ENCODE measurements around the gene ETV1. TPM values are rescaled to one million over a fixed set of nuclear protein-coding genes. Genes with fewer than 3 reads are reported as not detected.

ETV1 gene
- total and polyA plus RNA-seq, 2 of the 4 experiments (the other 2 are of a cell fraction): 8.6 to 21.1 TPM

- dilution Hi-C loops (cut with HindIII; ENCODE audit: low sequenced_read_pairs, unreplicated experiment): no loop called here
- ATAC-seq (ENCODE audit: low read depth) (no peak), DNase-seq (no peak)
- Histone ChIP-seq H2AFZ (replicated peaks; ENCODE audit: low read length, poor library complexity) (no peak overlapping the region), H4K91ac (ENCODE audit: insufficient read depth, low read depth, low read length) (no peak overlapping the region), H3K18ac (ENCODE audit: low read depth, low read length) (no peak overlapping the region), H4K5ac (ENCODE audit: low read depth, low read length) (no peak overlapping the region), H2AK5ac (ENCODE audit: low read depth, low read length) (no peak overlapping the region), H2BK5ac (ENCODE audit: low read depth, low read length, poor library complexity, severe bottlenecking) (no peak overlapping the region), H3K9ac (ENCODE audit: low read depth, low read length) (no peak overlapping the region), H3K56ac (ENCODE audit: extremely low read depth, insufficient read depth, low read length) (no peak overlapping the region), H2BK20ac (ENCODE audit: low read depth, low read length) (no peak overlapping the region), H4K20me1 (ENCODE audit: insufficient read depth, low read length) (no peaks in the 10 kb centered on the region), H3K4ac (ENCODE audit: low read depth, low read length) (no peak overlapping the region), H2BK15ac (ENCODE audit: low read depth, low read length) (no peak overlapping the region), H2BK120ac (ENCODE audit: low read depth, low read length) (no peak overlapping the region), H4K8ac (ENCODE audit: low read depth in 2 of 2, low read length in 2 of 2) (no peak overlapping the region), H3K4me1 (ENCODE audit: control insufficient read depth, insufficient read depth, low read length) (no peaks in the 10 kb centered on the region), H3K27me3 (ENCODE audit: control insufficient read depth, insufficient read depth, low read length) (no peaks in the 10 kb centered on the region), H3K79me1 (ENCODE audit: low read depth in 1 of 2, low read length in 2 of 2) (no peaks in the 10 kb centered on the region; a peak in 1 of 4 replicates), H3K4me2 (ENCODE audit: low read depth, low read length) (no peak overlapping the region), H3K14ac (replicated peaks; ENCODE audit: low read depth, low read length) (no peak overlapping the region), H3K4me3 (ENCODE audit: insufficient read depth, low read depth, low read length) (no peak overlapping the region), H3K9me1 (ENCODE audit: insufficient read depth, low read length) (no peaks in the 10 kb centered on the region), H3K23ac (ENCODE audit: low read depth, low read length) (no peak overlapping the region), H2AK9ac (replicated peaks; ENCODE audit: low read depth, low read length, poor library complexity) (no peak overlapping the region), H3K27ac (ENCODE audit: insufficient read depth, low read length) (no peak overlapping the region), H3K36me3 (ENCODE audit: control insufficient read depth, insufficient read depth, low read length) (peaks cover 5% of the 10 kb centered on the region; the same call in 1 of the 2 replicates), H3K9me3 (ENCODE audit: control insufficient read depth, insufficient read depth, low read length) (no peaks in the 10 kb centered on the region)
- CTCF ChIA-PET: interaction anchor here (0.6 kb wide), 1 partner anchor 1245 kb away, joined by 3 read pairs; the partner anchor contains the start of gene ARL4A
- intact Hi-C loops (cut with micrococcal nuclease): no loop called here
- WGBS, 2 experiments (ENCODE audit: extremely low coverage in 2 of 2, insufficient read length in 1 of 2): no CpG with 5 or more reads among the region's 2 CpGs
- no peak for TF ChIP-seq MAFK (IDR thresholded peaks at IDR 0.05; ENCODE audit: low read depth, low read length)
- no peak for TF ChIP-seq CTCF (conservative IDR thresholded peaks at IDR 0.05; ENCODE audit: low read depth, low read length)
- no peak for TF ChIP-seq CEBPB (IDR thresholded peaks at IDR 0.05; ENCODE audit: low read depth, low read length)
- no peak for TF ChIP-seq SMC3 (IDR thresholded peaks at IDR 0.05; ENCODE audit: low read depth, low read length)
- TF ChIP-seq MXI1 (IDR thresholded peaks at IDR 0.05; ENCODE audit: borderline replicate concordance, low read depth, low read length): no peak
- TF ChIP-seq BHLHE40 (IDR thresholded peaks at IDR 0.05; ENCODE audit: low read depth, low read length): no peak
- no peak for TF ChIP-seq FOS (IDR thresholded peaks at IDR 0.05; ENCODE audit: low read depth, low read length)
- no peak for TF ChIP-seq MAZ (IDR thresholded peaks at IDR 0.05; ENCODE audit: borderline replicate concordance, low read depth, low read length)
- TF ChIP-seq, protein P1, sequence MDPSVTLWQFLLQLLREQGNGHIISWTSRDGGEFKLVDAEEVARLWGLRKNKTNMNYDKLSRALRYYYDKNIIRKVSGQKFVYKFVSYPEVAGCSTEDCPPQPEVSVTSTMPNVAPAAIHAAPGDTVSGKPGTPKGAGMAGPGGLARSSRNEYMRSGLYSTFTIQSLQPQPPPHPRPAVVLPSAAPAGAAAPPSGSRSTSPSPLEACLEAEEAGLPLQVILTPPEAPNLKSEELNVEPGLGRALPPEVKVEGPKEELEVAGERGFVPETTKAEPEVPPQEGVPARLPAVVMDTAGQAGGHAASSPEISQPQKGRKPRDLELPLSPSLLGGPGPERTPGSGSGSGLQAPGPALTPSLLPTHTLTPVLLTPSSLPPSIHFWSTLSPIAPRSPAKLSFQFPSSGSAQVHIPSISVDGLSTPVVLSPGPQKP (IDR thresholded peaks at IDR 0.05; ENCODE audit: borderline replicate concordance, low read depth, low read length): no peak
- TF ChIP-seq, protein P2, sequence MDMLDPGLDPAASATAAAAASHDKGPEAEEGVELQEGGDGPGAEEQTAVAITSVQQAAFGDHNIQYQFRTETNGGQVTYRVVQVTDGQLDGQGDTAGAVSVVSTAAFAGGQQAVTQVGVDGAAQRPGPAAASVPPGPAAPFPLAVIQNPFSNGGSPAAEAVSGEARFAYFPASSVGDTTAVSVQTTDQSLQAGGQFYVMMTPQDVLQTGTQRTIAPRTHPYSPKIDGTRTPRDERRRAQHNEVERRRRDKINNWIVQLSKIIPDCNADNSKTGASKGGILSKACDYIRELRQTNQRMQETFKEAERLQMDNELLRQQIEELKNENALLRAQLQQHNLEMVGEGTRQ (IDR thresholded peaks at IDR 0.05; ENCODE audit: low read depth, low read length): no peak
- TF ChIP-seq RFX5 (IDR thresholded peaks at IDR 0.05; ENCODE audit: low read depth, low read length): no peak
- no peak for TF ChIP-seq NFE2L2 (IDR thresholded peaks at IDR 0.05; ENCODE audit: low read depth, low read length)
- TF ChIP-seq POLR2A (IDR thresholded peaks at IDR 0.05; ENCODE audit: low read depth, low read length): no peak
- TF ChIP-seq RCOR1 (IDR thresholded peaks at IDR 0.05; ENCODE audit: insufficient replicate concordance, low read length): no peak
- TF ChIP-seq CHD1 (IDR thresholded peaks at IDR 0.05; ENCODE audit: low read depth, low read length): no peak
- TF ChIP-seq RAD21 (IDR thresholded peaks at IDR 0.05; ENCODE audit: low read length): no peak
- BruUV-seq (replicated peaks): no TSS peak
- in situ Hi-C loops (cut with MboI; ENCODE audit: low sequenced_read_pairs): no loop called here
- POLR2A ChIA-PET (ENCODE audit: unreplicated experiment): no interaction called here
These were observed 57.3 kb downstream of the ETV1 start for GRCh38 chr7:13932131-13932530.
